Keratinocyte (primary cell): ENCODE data around the gene SMC4.

Experiments used
- EZH2 ChIP-seq: IDR thresholded peaks from one replicate; pipeline ENCODE4 v1.6.1; 2012; ENCODE audit warnings: inconsistent platforms, mild to moderate bottlenecking, low read length, moderate library complexity
- TF ChIP-seq, protein P1 (sequence below), 3 experiments: IDR thresholded peaks in 1 of 3; conservative IDR thresholded peaks in 1 of 3; optimal IDR thresholded peaks in 1 of 3; 2 replicates in 2 of 3; 3 replicates in 1 of 3; pipeline versions ENCODE3 to v1.5.1; 2011; ENCODE audit warnings: low read length in 3 of 3, mild to moderate bottlenecking in 3 of 3, moderate library complexity in 2 of 3, control low read depth in 1 of 3, inconsistent platforms in 1 of 3; ENCODE audit not compliant: insufficient read depth in 2 of 3; ENCODE audit errors: extremely low read depth in 1 of 3

DNA sequence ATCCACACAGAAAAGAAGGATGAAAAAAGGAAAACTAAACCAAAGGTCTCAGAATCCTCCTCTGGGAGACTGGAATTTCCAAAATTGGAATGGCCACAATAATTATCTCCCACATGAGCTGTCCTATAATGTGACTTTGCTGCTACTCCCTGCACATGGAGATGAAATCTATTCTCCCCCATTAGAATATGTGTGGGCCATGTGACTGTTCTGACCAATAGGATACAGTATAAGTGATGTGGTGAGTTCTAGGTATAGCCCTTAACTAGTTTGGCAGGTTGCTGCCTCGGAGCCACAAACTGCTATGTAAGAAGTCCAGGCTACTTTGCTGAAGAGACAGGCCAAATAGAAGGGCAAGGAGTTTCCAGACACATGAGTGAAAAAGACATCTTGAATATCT, 45.0 kb downstream of the SMC4 start:
- TF ChIP-seq EZH2, result no peak
- TF ChIP-seq, protein P1, sequence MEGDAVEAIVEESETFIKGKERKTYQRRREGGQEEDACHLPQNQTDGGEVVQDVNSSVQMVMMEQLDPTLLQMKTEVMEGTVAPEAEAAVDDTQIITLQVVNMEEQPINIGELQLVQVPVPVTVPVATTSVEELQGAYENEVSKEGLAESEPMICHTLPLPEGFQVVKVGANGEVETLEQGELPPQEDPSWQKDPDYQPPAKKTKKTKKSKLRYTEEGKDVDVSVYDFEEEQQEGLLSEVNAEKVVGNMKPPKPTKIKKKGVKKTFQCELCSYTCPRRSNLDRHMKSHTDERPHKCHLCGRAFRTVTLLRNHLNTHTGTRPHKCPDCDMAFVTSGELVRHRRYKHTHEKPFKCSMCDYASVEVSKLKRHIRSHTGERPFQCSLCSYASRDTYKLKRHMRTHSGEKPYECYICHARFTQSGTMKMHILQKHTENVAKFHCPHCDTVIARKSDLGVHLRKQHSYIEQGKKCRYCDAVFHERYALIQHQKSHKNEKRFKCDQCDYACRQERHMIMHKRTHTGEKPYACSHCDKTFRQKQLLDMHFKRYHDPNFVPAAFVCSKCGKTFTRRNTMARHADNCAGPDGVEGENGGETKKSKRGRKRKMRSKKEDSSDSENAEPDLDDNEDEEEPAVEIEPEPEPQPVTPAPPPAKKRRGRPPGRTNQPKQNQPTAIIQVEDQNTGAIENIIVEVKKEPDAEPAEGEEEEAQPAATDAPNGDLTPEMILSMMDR (optimal IDR thresholded peaks at IDR 0.05 in 1 of 3, IDR thresholded peaks at IDR 0.05 in 1 of 3, conservative IDR thresholded peaks at IDR 0.05 in 1 of 3; ENCODE audit: extremely low read depth in 1 of 3, insufficient read depth in 2 of 3, low read length in 3 of 3), result no peak
